IMR-90 (cell line): Measurements from ENCODE around the gene ACBD3. TPM values are rescaled to one million over a fixed set of nuclear protein-coding genes. Genes with fewer than 3 reads are reported as not detected.

ENCODE experiments used
- ATAC-seq: fragments of 200-7000 bp; cut with Tn5 transposase; 2 replicates; pipeline ENCODE4 v1.9.1; 2020; ENCODE audit warnings: low read depth, mild to moderate bottlenecking, moderate library complexity
- BruUV-seq: library from RNA; stranded (reverse); fragments of 400-500 nt; replicated peaks from 2 replicates; lab custom pipeline; 2021; lab: Mats Ljungman, UMichigan
- CTCF ChIA-PET: fragments of 300-600 bp; formaldehyde crosslinking; extraction: SDS; loops from one replicate; lab custom pipeline; 2021; ENCODE audit warnings: antibody characterized with exemption; lab: Yijun Ruan, JAX
- POLR2A ChIA-PET: fragments of 300-600 bp; sonication (Branson Sonifier 250); formaldehyde crosslinking; loops from one replicate; lab custom pipeline; 2022; ENCODE audit warnings: antibody characterized with exemption; ENCODE audit not compliant: unreplicated experiment; lab: Charles Lee
- DNase-seq: peaks from one replicate; pipeline ENCODE4 v3.0.0; 2013
- H2AFZ ChIP-seq: replicated peaks from 2 replicates; pipeline ENCODE3; 2013; ENCODE audit warnings: low read length, mild to moderate bottlenecking; ENCODE audit not compliant: poor library complexity
- H2AK5ac ChIP-seq: 2 replicates; pipeline ENCODE4 v1.6.1; 2013; ENCODE audit warnings: low read depth, low read length, inconsistent platforms
- H2AK9ac ChIP-seq: replicated peaks from 2 replicates; pipeline ENCODE3; 2013; ENCODE audit warnings: mild to moderate bottlenecking, low read depth, low read length, moderate library complexity; ENCODE audit not compliant: poor library complexity
- H2BK120ac ChIP-seq: 2 replicates; pipeline ENCODE4 v1.6.1; 2013; ENCODE audit warnings: low read depth, low read length, inconsistent platforms
- H2BK15ac ChIP-seq: 3 replicates; pipeline ENCODE4 v1.6.1; 2013; ENCODE audit warnings: low read depth, low read length, inconsistent platforms
- H2BK20ac ChIP-seq: 2 replicates; pipeline ENCODE4 v1.6.1; 2013; ENCODE audit warnings: low read depth, mild to moderate bottlenecking, inconsistent platforms, low read length, moderate library complexity
- H2BK5ac ChIP-seq: 2 replicates; pipeline ENCODE4 v1.6.1; 2013; ENCODE audit warnings: mild to moderate bottlenecking, low read depth, low read length, inconsistent platforms; ENCODE audit not compliant: poor library complexity, severe bottlenecking
- H3K14ac ChIP-seq: replicated peaks from 2 replicates; pipeline ENCODE4 v1.6.1; 2013; ENCODE audit warnings: low read depth, low read length, inconsistent platforms
- H3K18ac ChIP-seq: 2 replicates; pipeline ENCODE4 v1.6.1; 2013; ENCODE audit warnings: low read depth, low read length, control low read depth
- H3K23ac ChIP-seq: 2 replicates; pipeline ENCODE4 v1.6.1; 2013; ENCODE audit warnings: low read depth, low read length, inconsistent platforms
- H3K27ac ChIP-seq: 2 replicates; pipeline ENCODE4 v1.5.1; 2013; ENCODE audit warnings: mild to moderate bottlenecking, control low read depth, low read length; ENCODE audit not compliant: insufficient read depth
- H3K27me3 ChIP-seq: 2 replicates; pipeline ENCODE4 v1.6.1; 2013; ENCODE audit warnings: low read length; ENCODE audit not compliant: control insufficient read depth, insufficient read depth
- H3K36me3 ChIP-seq: 2 replicates; pipeline ENCODE4 v1.6.1; 2013; ENCODE audit warnings: low read length, mixed read lengths; ENCODE audit not compliant: control insufficient read depth, insufficient read depth
- H3K4ac ChIP-seq: 2 replicates; pipeline ENCODE4 v1.6.1; 2013; ENCODE audit warnings: low read depth, low read length, inconsistent platforms
- H3K4me1 ChIP-seq: 2 replicates; pipeline ENCODE4 v1.6.1; 2013; ENCODE audit warnings: low read length, mixed read lengths; ENCODE audit not compliant: control insufficient read depth, insufficient read depth
- H3K4me2 ChIP-seq: 2 replicates; pipeline ENCODE4 v1.6.1; 2013; ENCODE audit warnings: low read depth, mild to moderate bottlenecking, control low read depth, low read length, moderate library complexity
- H3K4me3 ChIP-seq: 2 replicates; pipeline ENCODE4 v1.5.1; 2013; ENCODE audit warnings: low read depth, mild to moderate bottlenecking, control low read depth, low read length, moderate library complexity; ENCODE audit not compliant: insufficient read depth
- H3K56ac ChIP-seq: 2 replicates; pipeline ENCODE4 v1.6.1; 2013; ENCODE audit warnings: low read length, inconsistent platforms; ENCODE audit not compliant: insufficient read depth; ENCODE audit errors: extremely low read depth
- H3K79me1 ChIP-seq, 2 experiments: 2 replicates each; pipeline ENCODE4 v1.6.1; 2013; ENCODE audit warnings: low read length in 2 of 2, inconsistent platforms in 1 of 2, low read depth in 1 of 2
- H3K9ac ChIP-seq: 2 replicates; pipeline ENCODE4 v1.6.1; 2013; ENCODE audit warnings: low read depth, low read length, control low read depth
- H3K9me1 ChIP-seq: 2 replicates; pipeline ENCODE4 v1.6.1; 2013; ENCODE audit warnings: low read length, inconsistent platforms; ENCODE audit not compliant: insufficient read depth
- H3K9me3 ChIP-seq: 2 replicates; pipeline ENCODE4 v1.6.1; 2013; ENCODE audit warnings: low read length; ENCODE audit not compliant: control insufficient read depth, insufficient read depth
- H4K20me1 ChIP-seq: 2 replicates; pipeline ENCODE4 v1.6.1; 2013; ENCODE audit warnings: low read length, inconsistent platforms; ENCODE audit not compliant: insufficient read depth
- H4K5ac ChIP-seq: 2 replicates; pipeline ENCODE4 v1.6.1; 2013; ENCODE audit warnings: mild to moderate bottlenecking, low read depth, low read length, control low read depth
- H4K8ac ChIP-seq, 2 experiments: 2 replicates each; pipeline ENCODE4 v1.6.1; 2013; ENCODE audit warnings: low read depth in 2 of 2, low read length in 2 of 2, control low read depth in 1 of 2, inconsistent platforms in 1 of 2
- H4K91ac ChIP-seq: 2 replicates; pipeline ENCODE4 v1.6.1; 2013; ENCODE audit warnings: low read depth, low read length, inconsistent platforms; ENCODE audit not compliant: insufficient read depth
- CHD1 ChIP-seq: IDR thresholded peaks from 2 replicates; pipeline ENCODE4 v1.6.1; 2012; ENCODE audit warnings: low read depth, low read length, improper control_type of control experiment
- POLR2A ChIP-seq: IDR thresholded peaks from 2 replicates; pipeline ENCODE4 v1.6.1; 2012; ENCODE audit warnings: mild to moderate bottlenecking, low read depth, low read length
- RAD21 ChIP-seq: IDR thresholded peaks from 2 replicates; pipeline ENCODE4 v1.6.1; 2012; ENCODE audit warnings: low read length, improper control_type of control experiment
- RCOR1 ChIP-seq: IDR thresholded peaks from 2 replicates; pipeline ENCODE4 v1.6.1; 2012; ENCODE audit warnings: mild to moderate bottlenecking, low read length, improper control_type of control experiment; ENCODE audit not compliant: insufficient replicate concordance
- SMC3 ChIP-seq: fragments of 150-350 bp; IDR thresholded peaks from 2 replicates; pipeline ENCODE4 v1.6.1; 2016; ENCODE audit warnings: low read depth, mild to moderate bottlenecking, antibody characterized with exemption, low read length, moderate library complexity
- WGBS, 2 experiments: methylation state at CpG; one replicate each; pipeline versions ENCODE4 v1.1.5 to v1.1.7; 2013; ENCODE audit warnings: missing lambda C conversion rate in 2 of 2; ENCODE audit not compliant: insufficient read length in 1 of 2; ENCODE audit errors: extremely low coverage in 2 of 2; 5-methylcytosine and 5-hydroxymethylcytosine counted together
- dilution Hi-C: fragments of 300-500 bp; cut with HindIII; formaldehyde crosslinking; loops from one replicate; pipeline ENCODE4 v1.14.3; 2018; ENCODE audit warnings: low sequenced_read_pairs; ENCODE audit not compliant: unreplicated experiment
- in situ Hi-C: fragments of 300-500 bp; cut with MboI; formaldehyde crosslinking; loops from 3 replicates; pipeline ENCODE4 v1.14.3; 2019; ENCODE audit warnings: low sequenced_read_pairs, inconsistent platforms, mixed read lengths
- intact Hi-C: fragments of 100-400 bp; cut with micrococcal nuclease; formaldehyde crosslinking; loops from 2 replicates; pipeline ENCODE4 v1.10.0; 2022
- polyA plus RNA-seq, 3 experiments: library from polyadenylated mRNA; depleted of rRNA; stranded (reverse); fragments of >200 nt; gene quantifications; 2 replicates each; pipeline ENCODE4 v1.2.3, GENCODE V29; 2012; ENCODE audit warnings: low replicate concordance in 1 of 3
- total RNA-seq: library from RNA; depleted of rRNA; stranded (reverse); fragments of >200 nt; gene quantifications from 2 replicates; pipeline ENCODE4 v1.2.3, GENCODE V29; 2012
- TF ChIP-seq, protein P1 (sequence below): conservative IDR thresholded peaks from 2 replicates; pipeline ENCODE4 v1.5.1; 2012; ENCODE audit warnings: mild to moderate bottlenecking, low read depth, low read length, improper control_type of control experiment

ACBD3 gene
- total and polyA plus RNA-seq, 2 of the 4 experiments (the other 2 are of a cell fraction): 30.3 to 59.7 TPM

DNA sequence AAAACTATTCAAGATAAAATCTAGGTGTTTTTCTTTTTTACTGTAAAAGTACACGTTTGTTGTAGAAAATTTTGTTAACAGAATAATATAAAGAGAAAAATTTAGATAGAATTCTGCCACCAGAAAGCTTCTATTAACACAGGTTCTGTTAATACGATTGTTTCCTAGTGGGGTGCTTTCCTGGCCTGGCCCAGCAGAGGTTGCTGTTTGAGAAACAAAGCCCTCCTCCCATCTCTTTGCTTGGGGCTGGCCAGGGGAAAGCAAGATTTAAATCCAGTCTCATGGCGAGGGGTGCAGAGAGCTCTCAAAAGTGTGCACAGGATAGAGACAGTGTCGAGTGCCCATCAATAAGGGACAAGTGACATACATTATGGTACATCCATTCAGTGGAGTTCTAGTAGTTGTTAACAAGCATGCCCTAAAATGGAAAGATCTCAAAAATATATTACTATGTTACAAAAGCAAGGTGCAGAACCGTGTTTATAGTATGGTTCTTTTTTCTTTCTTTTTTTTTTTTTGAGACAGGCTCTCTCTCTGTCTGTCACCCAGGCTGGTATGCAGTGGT is 14.6 kb upstream of the ACBD3 start:
- peaks cover 4% of the 10 kb centered on the region; the same call in 1 of the 2 replicates for H3K27me3 ChIP-seq
- no peaks in the 10 kb centered on the region for H3K79me1 ChIP-seq
- CTCF ChIA-PET: interaction anchor here (1.0 to 1.3 kb wide), 3 partner anchors 17 to 132 kb away, joined by 3 read pairs; no protein-coding TSS in a partner anchor
- no peak overlapping the region for H2BK120ac ChIP-seq
- H3K9me1 ChIP-seq: no peaks in the 10 kb centered on the region
- no peaks in the 10 kb centered on the region for H3K4me1 ChIP-seq
- no peak overlapping the region for H2AFZ ChIP-seq
- H3K56ac ChIP-seq: no peak overlapping the region
- no peak overlapping the region for H2BK15ac ChIP-seq
- H3K18ac ChIP-seq: no peak overlapping the region
- no peak overlapping the region for H3K4ac ChIP-seq
- DNase-seq (peak; percentile 9), ATAC-seq (0 out of 2 replicates have a peak, but pooled peaks have one; percentile 50)
- no peak overlapping the region for H2AK9ac ChIP-seq
- H2BK5ac ChIP-seq: no peak overlapping the region
- no CpG with 5 or more reads among the region's 5 CpGs for WGBS, 2 experiments
- in situ Hi-C loops (no loop called here), intact Hi-C loops (loop anchor here (10.0 kb wide), 1 partner anchor 134 kb away; no protein-coding TSS in a partner anchor), dilution Hi-C loops (no loop called here)
- no peaks in the 10 kb centered on the region for H3K9me3 ChIP-seq
- H4K20me1 ChIP-seq: no peaks in the 10 kb centered on the region
- no peak overlapping the region for H2BK20ac ChIP-seq
- no peak overlapping the region for H4K8ac ChIP-seq
- BruUV-seq: no TSS peak
- no peak overlapping the region for H3K9ac ChIP-seq
- no peaks in the 10 kb centered on the region for H3K36me3 ChIP-seq
- H4K91ac ChIP-seq: no peak overlapping the region
- H3K4me3 ChIP-seq: no peak overlapping the region
- no peak overlapping the region for H3K27ac ChIP-seq
- H4K5ac ChIP-seq: no peak overlapping the region
- TF ChIP-seq RCOR1 (no peak), RAD21 (peak; percentile 20; the same call in 1 of the 2 replicates), SMC3 (peak; percentile 14; the same call in 1 of the 2 replicates), CHD1 (no peak), POLR2A (no peak)
- TF ChIP-seq, protein P1, sequence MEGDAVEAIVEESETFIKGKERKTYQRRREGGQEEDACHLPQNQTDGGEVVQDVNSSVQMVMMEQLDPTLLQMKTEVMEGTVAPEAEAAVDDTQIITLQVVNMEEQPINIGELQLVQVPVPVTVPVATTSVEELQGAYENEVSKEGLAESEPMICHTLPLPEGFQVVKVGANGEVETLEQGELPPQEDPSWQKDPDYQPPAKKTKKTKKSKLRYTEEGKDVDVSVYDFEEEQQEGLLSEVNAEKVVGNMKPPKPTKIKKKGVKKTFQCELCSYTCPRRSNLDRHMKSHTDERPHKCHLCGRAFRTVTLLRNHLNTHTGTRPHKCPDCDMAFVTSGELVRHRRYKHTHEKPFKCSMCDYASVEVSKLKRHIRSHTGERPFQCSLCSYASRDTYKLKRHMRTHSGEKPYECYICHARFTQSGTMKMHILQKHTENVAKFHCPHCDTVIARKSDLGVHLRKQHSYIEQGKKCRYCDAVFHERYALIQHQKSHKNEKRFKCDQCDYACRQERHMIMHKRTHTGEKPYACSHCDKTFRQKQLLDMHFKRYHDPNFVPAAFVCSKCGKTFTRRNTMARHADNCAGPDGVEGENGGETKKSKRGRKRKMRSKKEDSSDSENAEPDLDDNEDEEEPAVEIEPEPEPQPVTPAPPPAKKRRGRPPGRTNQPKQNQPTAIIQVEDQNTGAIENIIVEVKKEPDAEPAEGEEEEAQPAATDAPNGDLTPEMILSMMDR: peak; percentile 38
- H3K4me2 ChIP-seq: no peak overlapping the region
- POLR2A ChIA-PET: no interaction called here
- no peak overlapping the region for H3K23ac ChIP-seq
- H2AK5ac ChIP-seq: no peak overlapping the region
- no peak overlapping the region for H3K14ac ChIP-seq
